IPS-18a (cell line): ENCODE data around the gene DOLPP1.

Experiments
- H3K27ac ChIP-seq: one replicate; pipeline ENCODE4 v1.5.1; 2013; ENCODE audit warnings: low read length
- H3K27me3 ChIP-seq: one replicate; pipeline ENCODE4 v1.6.1; 2013; ENCODE audit warnings: mild to moderate bottlenecking, low read length; ENCODE audit not compliant: control insufficient read depth, insufficient read depth
- H3K36me3 ChIP-seq: one replicate; pipeline ENCODE4 v1.6.1; 2013; ENCODE audit warnings: low read depth, low read length; ENCODE audit not compliant: control insufficient read depth
- H3K4me1 ChIP-seq: one replicate; pipeline ENCODE4 v1.6.1; 2013; ENCODE audit warnings: low read depth, low read length; ENCODE audit not compliant: control insufficient read depth
- H3K4me3 ChIP-seq: one replicate; pipeline ENCODE4 v1.5.1; 2013; ENCODE audit warnings: low read length
- H3K9ac ChIP-seq: one replicate; pipeline ENCODE4 v1.6.1; 2013; ENCODE audit warnings: mild to moderate bottlenecking, low read length, moderate library complexity
- H3K9me3 ChIP-seq: one replicate; pipeline ENCODE4 v1.6.1; 2013; ENCODE audit warnings: low read depth, low read length; ENCODE audit not compliant: control insufficient read depth

Gene DOLPP1

GRCh38 chr9:129042016-129042415, 38.9 kb upstream of the DOLPP1 start:
- Histone ChIP-seq H3K36me3 (peaks cover 14% of the 10 kb centered on the region), H3K9ac (no peak overlapping the region), H3K4me3 (no peak overlapping the region), H3K27me3 (no peaks in the 10 kb centered on the region), H3K4me1 (peaks cover 6% of the 10 kb centered on the region), H3K9me3 (no peaks in the 10 kb centered on the region), H3K27ac (no peak overlapping the region)

DNA sequence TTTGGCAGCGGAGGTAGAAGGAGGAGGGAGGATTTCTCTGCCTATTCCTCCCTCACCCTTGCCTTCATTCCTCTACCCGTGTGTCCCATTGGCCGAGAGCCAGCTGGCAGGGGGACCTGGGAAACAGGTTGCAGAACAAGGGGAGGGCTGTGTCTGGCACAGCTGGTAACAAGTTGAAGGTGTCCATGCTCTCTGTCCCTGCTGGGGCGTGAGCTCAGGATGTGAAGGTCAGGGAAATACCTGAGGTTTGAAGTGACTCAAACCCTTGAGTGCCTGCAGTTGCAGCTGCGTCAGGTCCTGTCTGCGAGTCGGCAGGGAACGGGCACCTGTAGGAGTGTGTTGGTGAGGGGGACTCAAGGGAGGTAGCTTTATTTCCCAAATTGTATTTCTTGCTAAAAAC, 28.3 kb upstream of the DOLPP1 start:
- no peak overlapping the region for H3K27ac ChIP-seq
- no peak overlapping the region for H3K9ac ChIP-seq
- H3K36me3 ChIP-seq, result peaks cover 20% of the 10 kb centered on the region

GRCh38 chr9:129053020-129053419, 27.9 kb upstream of the DOLPP1 start:
- no peaks in the 10 kb centered on the region for H3K27me3 ChIP-seq
- no peak overlapping the region for H3K27ac ChIP-seq
- H3K9me3 ChIP-seq, result no peaks in the 10 kb centered on the region
- no peak overlapping the region for H3K4me3 ChIP-seq
- peaks cover 20% of the 10 kb centered on the region for H3K36me3 ChIP-seq
- H3K4me1 ChIP-seq, result no peaks in the 10 kb centered on the region
- H3K9ac ChIP-seq, result no peak overlapping the region

More for the DNA sequence above, 28.3 kb upstream of the DOLPP1 start:
- Histone ChIP-seq H3K4me1 (no peaks in the 10 kb centered on the region), H3K4me3 (no peak overlapping the region), H3K9me3 (no peaks in the 10 kb centered on the region), H3K27me3 (no peaks in the 10 kb centered on the region)

- Histone ChIP-seq H3K4me1 (no peaks in the 10 kb centered on the region), H3K9me3 (no peaks in the 10 kb centered on the region), H3K36me3 (peaks cover 10% of the 10 kb centered on the region), H3K27me3 (no peaks in the 10 kb centered on the region), H3K9ac (no peak overlapping the region), H3K4me3 (no peak overlapping the region), H3K27ac (no peak overlapping the region)
Measured at GRCh38 chr9:129054163-129054851, 26.6 kb upstream of the DOLPP1 start.

- Histone ChIP-seq H3K9me3 (no peaks in the 10 kb centered on the region), H3K27me3 (no peaks in the 10 kb centered on the region), H3K4me3 (no peak overlapping the region), H3K9ac (no peak overlapping the region), H3K4me1 (no peaks in the 10 kb centered on the region), H3K36me3 (peaks cover 17% of the 10 kb centered on the region), H3K27ac (no peak overlapping the region)
Measured at GRCh38 chr9:129058965-129059795, 21.7 kb upstream of the DOLPP1 start.

DNA sequence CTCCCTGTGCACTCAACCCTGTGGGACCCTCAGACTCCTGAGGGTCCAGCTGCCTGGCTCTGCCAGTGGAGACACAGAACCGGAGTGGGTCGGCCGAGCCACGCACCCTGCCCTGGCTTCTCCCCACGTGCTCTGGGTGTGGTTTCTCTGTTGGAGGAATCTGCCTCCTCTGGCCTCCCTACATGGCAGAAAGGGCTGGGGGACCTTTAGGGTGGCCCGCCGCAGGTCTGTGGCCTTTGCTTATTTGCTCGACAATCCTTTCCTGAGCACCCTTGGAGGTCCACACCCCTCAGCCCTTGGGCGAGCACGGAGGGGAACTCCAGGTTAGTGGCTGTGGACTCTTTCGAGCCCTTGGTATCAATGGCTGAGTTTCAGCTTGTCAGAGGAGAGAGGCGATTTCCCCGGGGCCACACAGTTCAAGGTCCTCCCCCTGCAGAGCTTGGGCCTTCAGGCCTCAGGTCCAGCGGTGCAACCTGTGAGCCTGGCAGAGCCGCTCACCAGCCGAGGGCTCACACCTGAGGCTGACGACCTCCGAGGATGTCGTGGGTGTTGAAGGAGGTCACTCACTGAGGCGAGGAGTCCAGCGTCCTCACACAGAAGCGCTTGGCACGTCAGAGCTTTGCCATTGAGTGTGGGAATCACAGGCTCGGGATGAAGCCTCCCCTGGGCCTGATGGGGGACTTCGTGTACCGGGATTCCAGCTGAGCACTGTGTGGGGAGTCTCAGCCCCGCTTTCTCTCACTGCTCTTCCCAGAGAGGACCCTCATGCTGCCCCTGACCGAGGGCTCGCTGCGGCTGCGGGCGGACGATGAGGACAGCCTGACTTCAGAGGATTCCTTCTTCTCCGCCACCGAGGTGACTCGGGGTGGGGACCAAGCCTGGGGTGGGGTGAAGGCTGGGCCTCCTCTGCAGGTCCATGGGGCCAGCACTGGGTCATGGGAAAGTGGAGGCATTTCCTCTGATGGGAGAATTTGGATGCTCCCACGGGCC, 20.8 kb upstream of the DOLPP1 start:
- no peaks in the 10 kb centered on the region for H3K4me1 ChIP-seq

GRCh38 chr9:129060991-129061390, 19.9 kb upstream of the DOLPP1 start:
- Histone ChIP-seq H3K9me3 (no peaks in the 10 kb centered on the region), H3K27ac (no peak overlapping the region), H3K36me3 (peaks cover 27% of the 10 kb centered on the region), H3K27me3 (no peaks in the 10 kb centered on the region), H3K9ac (no peak overlapping the region), H3K4me1 (no peaks in the 10 kb centered on the region), H3K4me3 (no peak overlapping the region)

More for the DNA sequence above, 20.8 kb upstream of the DOLPP1 start:
- Histone ChIP-seq H3K27ac (no peak overlapping the region), H3K27me3 (no peaks in the 10 kb centered on the region), H3K9me3 (no peaks in the 10 kb centered on the region), H3K36me3 (peaks cover 22% of the 10 kb centered on the region), H3K9ac (no peak overlapping the region), H3K4me3 (no peak overlapping the region)

DNA sequence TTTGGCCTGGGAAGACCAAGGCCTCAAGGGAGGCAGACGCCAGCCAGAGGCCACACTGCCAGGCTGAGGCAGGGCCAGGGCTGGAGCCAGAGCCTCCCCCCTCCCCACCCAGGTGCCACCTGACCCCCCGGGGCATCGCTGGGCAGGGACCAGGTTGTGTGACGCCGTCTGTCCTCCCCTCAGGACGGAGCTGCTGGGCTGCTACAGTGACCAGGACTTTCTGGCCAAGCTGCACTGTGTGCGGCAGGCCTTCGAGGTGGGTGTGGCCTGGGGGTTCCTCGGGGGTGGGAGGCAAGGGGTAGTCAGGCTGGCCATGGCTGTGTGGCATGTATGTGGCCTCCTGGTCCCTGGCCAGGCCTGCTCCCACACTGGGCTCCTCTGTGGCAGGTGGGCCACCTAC, 17.9 kb upstream of the DOLPP1 start:
- Histone ChIP-seq H3K36me3 (peaks cover 33% of the 10 kb centered on the region), H3K4me3 (no peak overlapping the region), H3K9ac (no peak overlapping the region), H3K9me3 (no peaks in the 10 kb centered on the region), H3K27me3 (no peaks in the 10 kb centered on the region), H3K27ac (no peak overlapping the region), H3K4me1 (no peaks in the 10 kb centered on the region)

- Histone ChIP-seq H3K27me3 (no peaks in the 10 kb centered on the region), H3K27ac (no peak overlapping the region), H3K4me1 (no peaks in the 10 kb centered on the region), H3K9ac (no peak overlapping the region), H3K9me3 (no peaks in the 10 kb centered on the region), H3K4me3 (no peak overlapping the region), H3K36me3 (peaks cover 33% of the 10 kb centered on the region)
Measured at GRCh38 chr9:129064499-129064908, 16.4 kb upstream of the DOLPP1 start.

DNA sequence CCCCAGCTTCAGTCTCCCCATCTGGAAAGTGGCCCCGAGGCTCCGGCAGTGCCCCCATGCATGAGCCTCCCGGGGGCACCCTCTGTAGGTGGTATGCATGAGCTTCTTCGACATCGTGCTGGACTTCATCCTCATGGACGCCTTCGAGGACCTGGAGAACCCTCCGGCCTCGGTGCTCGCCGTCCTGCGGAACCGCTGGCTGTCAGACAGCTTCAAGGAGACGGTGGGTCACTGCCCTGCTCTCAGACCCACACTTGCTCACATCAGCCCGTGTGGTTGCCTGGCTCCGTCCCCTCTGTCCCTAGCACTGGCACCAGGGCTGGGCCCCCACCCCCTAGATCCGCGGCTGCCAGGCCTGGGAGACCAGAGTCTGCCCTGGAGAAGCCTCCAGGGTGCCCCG, 12.8 kb upstream of the DOLPP1 start:
- H3K36me3 ChIP-seq, result peaks cover 19% of the 10 kb centered on the region
- no peak overlapping the region for H3K4me3 ChIP-seq
- peaks cover 19% of the 10 kb centered on the region for H3K4me1 ChIP-seq
- H3K27me3 ChIP-seq, result no peaks in the 10 kb centered on the region
- H3K9ac ChIP-seq, result no peak overlapping the region
- H3K27ac ChIP-seq, result no peak overlapping the region
- no peaks in the 10 kb centered on the region for H3K9me3 ChIP-seq
